Right lobe of liver (tissue), 6 donors: Measurements from ENCODE around the gene NAA40. TPM values are rescaled to one million over a fixed set of nuclear protein-coding genes. Genes with fewer than 3 reads are reported as not detected.

Experiments
- ATAC-seq, 4 donors: fragments of 200-7000 bp; cut with Tn5 transposase; one replicate each; pipeline ENCODE4 v1.9.1; 2020; ENCODE audit warnings: mild to moderate bottlenecking in 4 of 4, moderate library complexity in 4 of 4
- DNase-seq, 3 donors: peaks; one replicate each; pipeline ENCODE4 v3.0.0-alpha.2; 2020
- H3K27ac ChIP-seq, 3 donors: fragments of 200-600 bp; one replicate each; pipeline ENCODE4 v1.8.0; 2022
- H3K27me3 ChIP-seq, 2 donors: fragments of 200-600 bp; one replicate each; pipeline ENCODE4 v1.8.0; 2022
- H3K36me3 ChIP-seq, 4 donors: fragments of 200-600 bp; sonication (generic) in 1 of 4; one replicate each; pipeline versions ENCODE4 v1.5.1 to v1.8.0; 2017 to 2022; ENCODE audit warnings: control low read depth in 1 of 4
- H3K4me1 ChIP-seq, 4 donors: fragments of 200-600 bp; sonication (generic) in 1 of 4; one replicate each; pipeline versions ENCODE4 v1.5.1 to v1.8.0; 2017 to 2022; ENCODE audit warnings: control low read depth in 1 of 4
- H3K4me3 ChIP-seq, 3 donors: fragments of 200-600 bp; one replicate each; pipeline ENCODE4 v1.8.0; 2022
- H3K9me3 ChIP-seq, 4 donors: fragments of 200-600 bp; sonication (generic) in 1 of 4; one replicate each; pipeline versions ENCODE4 v1.5.1 to v1.8.0; 2017 to 2022; ENCODE audit warnings: control low read depth in 1 of 4
- CTCF ChIP-seq, 4 donors: fragments of 200-600 bp in 3 of 4; fragments of 450-650 bp in 1 of 4; IDR thresholded peaks; one replicate each; pipeline versions ENCODE4 v1.5.1 to v1.8.0; 2016 to 2022; ENCODE audit warnings: antibody characterized with exemption in 4 of 4, mild to moderate bottlenecking in 2 of 4
- POLR2A ChIP-seq: fragments of 450-650 bp; IDR thresholded peaks from one replicate; pipeline ENCODE4 v1.6.1; 2017; ENCODE audit warnings: antibody characterized with exemption, mild to moderate bottlenecking
- WGBS: methylation state at CpG from one replicate; pipeline ENCODE4 v1.1.6; 2018; ENCODE audit warnings: low coverage, low lambda C conversion rate; ENCODE audit not compliant: insufficient coverage; ENCODE audit errors: missing lambda C conversion rate; 5-methylcytosine and 5-hydroxymethylcytosine counted together
- intact Hi-C, 2 donors: fragments of 100-400 bp; cut with DNase I; formaldehyde crosslinking; loops; one replicate each; pipeline versions ENCODE4 v1.11.2 to v1.14.1; 2022
- total RNA-seq, 6 experiments: library from RNA; depleted of rRNA in 2 of 6; stranded (reverse); fragments of >200 nt in 2 of 6; fragmentation: NEBNext Ultra II Directional in 3 of 6; extraction: Animal tissue kit (Norgen Biotek cat#: 25700) in 3 of 6; gene quantifications; one replicate each; pipeline versions ENCODE4 v1.1.0 to v1.2.4, GENCODE V29; 2016 to 2023
- donor health status: DM: no; HTN: yes; CAD: no.
- donor health status: DM: no; HTN: no; CAD: no.
- donor health status: DM: no; HTN: no; CAD: no.
- donor health status: DM: no; HTN: yes; CAD: no.
- donor health status: DM: no; HTN: yes; CAD: no.

Gene NAA40
- total RNA-seq, 6 experiments from 2014 or later = 3.6 to 7.5 (median 4.6) TPM

DNA sequence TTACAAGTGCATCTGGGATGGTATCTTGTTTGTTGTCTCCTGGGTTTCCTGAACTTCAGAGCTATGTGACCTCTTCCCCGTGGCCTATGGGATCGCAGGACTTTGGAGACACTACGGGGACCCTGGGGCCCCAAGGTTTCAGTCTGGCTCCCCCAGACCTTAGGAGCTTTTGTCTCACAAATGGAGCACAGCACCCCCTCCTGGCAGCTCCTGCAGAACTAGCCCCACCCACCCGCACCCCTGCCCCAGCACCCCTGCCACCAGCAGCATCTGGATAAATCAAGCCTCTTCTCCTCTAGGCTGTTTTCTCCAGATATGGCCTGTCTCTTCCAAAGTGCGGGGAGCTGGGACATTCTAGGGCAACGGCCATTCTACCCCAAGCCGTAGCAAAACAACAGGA, 32.2 kb upstream of the NAA40 start:
- intact Hi-C loops = loop anchor here in 1 of 2 donors (5.0 kb wide), 1 partner anchor 69 kb away; the partner anchor contains the start of gene MARK2
- peaks cover 0 to 48% (median 31%) of the 10 kb centered on the region in 4 donors for H3K36me3 ChIP-seq
- H3K4me1 ChIP-seq = no peaks in the 10 kb centered on the region
- TF ChIP-seq POLR2A (no peak), CTCF (IDR thresholded peaks at IDR 0.05) (peak in 3 of 4 donors; percentile 20 to 36 (median 35))
- 60% methylated on average over 3 of the region's 7 CpGs for WGBS
- no peak overlapping the region for H3K4me3 ChIP-seq
- H3K27ac ChIP-seq = no peak overlapping the region
- DNase-seq (no peak), ATAC-seq (peak in 2 of 4 donors; percentile 19 to 30)
- no peaks in the 10 kb centered on the region for H3K27me3 ChIP-seq
- no peaks in the 10 kb centered on the region for H3K9me3 ChIP-seq

- H3K27me3 ChIP-seq = no peaks in the 10 kb centered on the region
- TF ChIP-seq CTCF (IDR thresholded peaks at IDR 0.05) = no peak
- no peak for TF ChIP-seq POLR2A
- ATAC-seq (no peak), DNase-seq (no peak)
- WGBS = 13% methylated on average over 1 of the region's 6 CpGs
- H3K9me3 ChIP-seq = no peaks in the 10 kb centered on the region
- H3K36me3 ChIP-seq = peaks cover 0 to 45% (median 28%) of the 10 kb centered on the region in 4 donors
- no peak overlapping the region for H3K27ac ChIP-seq
- H3K4me3 ChIP-seq = no peak overlapping the region
- no peaks in the 10 kb centered on the region for H3K4me1 ChIP-seq
- intact Hi-C loops = loop anchor here in 1 of 2 donors (5.0 kb wide), 1 partner anchor 70 kb away; the partner anchor contains the start of gene MARK2
Observed at GRCh38 chr11:63907063-63907462, 31.7 kb upstream of the NAA40 start.

DNA sequence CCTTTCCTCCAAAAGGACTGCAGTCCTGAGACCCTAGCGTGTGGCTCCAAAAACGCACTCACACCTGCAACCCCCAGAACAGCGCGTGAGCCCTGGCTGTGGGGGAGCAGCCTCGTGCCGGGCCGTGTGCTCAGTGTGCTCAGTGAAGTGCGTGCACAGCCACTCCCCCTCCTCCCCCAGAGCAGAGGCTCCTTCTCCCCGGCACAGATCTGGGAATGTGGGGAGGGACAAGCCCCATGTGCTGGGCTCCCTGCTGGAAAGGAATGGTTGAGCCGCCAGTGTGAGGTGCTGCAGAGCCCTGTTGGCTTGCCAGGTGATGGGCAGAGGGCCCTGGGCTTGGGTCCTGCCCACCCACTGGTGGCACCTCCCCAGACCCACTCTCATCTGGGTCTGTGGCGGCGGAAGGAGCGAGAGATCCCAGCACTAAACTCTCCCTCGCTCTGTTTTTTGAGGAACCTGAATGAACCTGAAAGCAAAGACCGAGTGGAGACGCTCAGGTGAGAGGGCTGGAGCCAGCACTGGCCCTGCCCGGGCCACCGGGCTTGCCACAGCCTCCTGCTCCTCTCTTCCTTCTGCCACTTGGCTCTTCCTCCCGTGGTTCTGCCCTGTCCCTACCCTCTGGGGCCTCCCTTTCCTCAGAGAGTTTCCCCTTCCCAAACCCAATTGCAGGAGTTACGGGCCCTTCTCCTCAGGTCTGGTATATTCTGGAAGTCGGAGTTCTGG, 30.8 kb upstream of the NAA40 start:
- Histone ChIP-seq H3K4me1 (no peaks in the 10 kb centered on the region), H3K9me3 (no peaks in the 10 kb centered on the region), H3K4me3 (no peak overlapping the region), H3K36me3 (peaks cover 0 to 36% (median 19%) of the 10 kb centered on the region in 4 donors), H3K27ac (no peak overlapping the region), H3K27me3 (no peaks in the 10 kb centered on the region)
- ATAC-seq (no peak), DNase-seq (no peak)
- 93% methylated on average over 7 of the region's 21 CpGs for WGBS
- intact Hi-C loops = loop anchor here in 1 of 2 donors (5.0 kb wide), 1 partner anchor 71 kb away; the partner anchor contains the start of gene MARK2
- TF ChIP-seq POLR2A (no peak), CTCF (IDR thresholded peaks at IDR 0.05) (no peak)

GRCh38 chr11:63908631-63909401, 30.0 kb upstream of the NAA40 start:
- intact Hi-C loops = loop anchor here in 1 of 2 donors (5.0 kb wide), 1 partner anchor 72 kb away; the partner anchor contains the start of gene MARK2
- Histone ChIP-seq H3K27ac (no peak overlapping the region), H3K9me3 (no peaks in the 10 kb centered on the region), H3K4me3 (no peak overlapping the region), H3K36me3 (peaks cover 0 to 28% (median 13%) of the 10 kb centered on the region in 4 donors), H3K4me1 (no peaks in the 10 kb centered on the region), H3K27me3 (no peaks in the 10 kb centered on the region)
- TF ChIP-seq CTCF (IDR thresholded peaks at IDR 0.05) (no peak), POLR2A (no peak)
- ATAC-seq = no peak
- 91% methylated on average over 10 of the region's 46 CpGs for WGBS
- DNase-seq = no peak
